Measurements from ENCODE around the gene HEPH. TPM values are rescaled to one million over a fixed set of nuclear protein-coding genes. Genes with fewer than 3 reads are reported as not detected.

Gene HEPH
- total RNA-seq, 1 donor from 2014 or later = 58.8 TPM

GRCh38 chrX:66167431-66167830 lies 3.4 kb downstream of the HEPH start:
- no peak overlapping the region for H2AFZ ChIP-seq (ENCODE audit: low read depth, low read length)
- H3K9me3 ChIP-seq (ENCODE audit: insufficient read depth, low read depth, low read length) = no peaks in the 10 kb centered on the region
- H3K36me3 Mint-ChIP-seq (ENCODE audit: low read depth, unreplicated experiment) = no peaks in the 10 kb centered on the region
- H3K4me3 Mint-ChIP-seq (ENCODE audit: unreplicated experiment) = peak overlapping the region; percentile 8
- no peak overlapping the region for H3K27ac ChIP-seq (ENCODE audit: low read depth, low read length)
- peak overlapping the region; percentile 66 for H3K27ac Mint-ChIP-seq (ENCODE audit: unreplicated experiment)
- peak; percentile 1 for DNase-seq (ENCODE audit: low read depth)
- no peaks in the 10 kb centered on the region for H3K4me1 ChIP-seq (ENCODE audit: insufficient read depth, low read length)
- H3K4me3 ChIP-seq (ENCODE audit: insufficient read depth, low read depth, low read length) = no peak overlapping the region
- no peak for FAIRE-seq
- peaks cover 13% of the 10 kb centered on the region for H3K4me1 Mint-ChIP-seq (ENCODE audit: low read depth, unreplicated experiment)
- no peaks in the 10 kb centered on the region for H3K27me3 ChIP-seq (ENCODE audit: insufficient read depth, low read length)
- no peak overlapping the region for H3K9ac ChIP-seq (ENCODE audit: low read length)
- no peaks in the 10 kb centered on the region for H3K9me3 Mint-ChIP-seq (ENCODE audit: unreplicated experiment)
- H3K27me3 Mint-ChIP-seq (ENCODE audit: low read depth, unreplicated experiment) = no peaks in the 10 kb centered on the region
- TF ChIP-seq CTCF (IDR thresholded peaks at IDR 0.05; ENCODE audit: insufficient read depth, low read depth, low read length) (no peak), EZH2 (IDR thresholded peaks at IDR 0.05; ENCODE audit: insufficient read depth, low read length) (no peak)
- peak overlapping the region; percentile 11 for H3K4me2 ChIP-seq (ENCODE audit: low read length)
- H4K20me1 ChIP-seq (ENCODE audit: insufficient read depth, low read length) = no peaks in the 10 kb centered on the region
- H3K79me2 ChIP-seq (ENCODE audit: insufficient read depth, low read length) = peaks cover 7% of the 10 kb centered on the region
- no peaks in the 10 kb centered on the region for H3K36me3 ChIP-seq (ENCODE audit: insufficient read depth, low read length)

GRCh38 chrX:66176134-66176533 lies 12.1 kb downstream of the HEPH start:
- no peaks in the 10 kb centered on the region for H3K4me1 ChIP-seq (ENCODE audit: insufficient read depth, low read length)
- H3K4me3 Mint-ChIP-seq (ENCODE audit: unreplicated experiment) = no peak overlapping the region
- FAIRE-seq (no peak), DNase-seq (ENCODE audit: low read depth) (no peak)
- H3K36me3 Mint-ChIP-seq (ENCODE audit: low read depth, unreplicated experiment) = peaks cover 34% of the 10 kb centered on the region
- no peaks in the 10 kb centered on the region for H3K79me2 ChIP-seq (ENCODE audit: insufficient read depth, low read length)
- no peaks in the 10 kb centered on the region for H3K27me3 Mint-ChIP-seq (ENCODE audit: low read depth, unreplicated experiment)
- no peaks in the 10 kb centered on the region for H3K27me3 ChIP-seq (ENCODE audit: insufficient read depth, low read length)
- no peaks in the 10 kb centered on the region for H3K9me3 ChIP-seq (ENCODE audit: insufficient read depth, low read depth, low read length)
- no peak overlapping the region for H3K4me2 ChIP-seq (ENCODE audit: low read length)
- H3K4me1 Mint-ChIP-seq (ENCODE audit: low read depth, unreplicated experiment) = no peaks in the 10 kb centered on the region
- H4K20me1 ChIP-seq (ENCODE audit: insufficient read depth, low read length) = no peaks in the 10 kb centered on the region
- H3K9ac ChIP-seq (ENCODE audit: low read length) = no peak overlapping the region
- no peak overlapping the region for H3K27ac ChIP-seq (ENCODE audit: low read depth, low read length)
- H3K4me3 ChIP-seq (ENCODE audit: insufficient read depth, low read depth, low read length) = no peak overlapping the region
- H2AFZ ChIP-seq (ENCODE audit: low read depth, low read length) = no peak overlapping the region
- no peak overlapping the region for H3K27ac Mint-ChIP-seq (ENCODE audit: unreplicated experiment)
- TF ChIP-seq CTCF (IDR thresholded peaks at IDR 0.05; ENCODE audit: insufficient read depth, low read depth, low read length) (no peak), EZH2 (IDR thresholded peaks at IDR 0.05; ENCODE audit: insufficient read depth, low read length) (no peak)
- no peaks in the 10 kb centered on the region for H3K36me3 ChIP-seq (ENCODE audit: insufficient read depth, low read length)
- peaks cover 12% of the 10 kb centered on the region for H3K9me3 Mint-ChIP-seq (ENCODE audit: unreplicated experiment)

- TF ChIP-seq EZH2 (IDR thresholded peaks at IDR 0.05; ENCODE audit: insufficient read depth, low read length) (no peak), CTCF (IDR thresholded peaks at IDR 0.05; ENCODE audit: insufficient read depth, low read depth, low read length) (no peak)
- no peak overlapping the region for H3K27ac Mint-ChIP-seq (ENCODE audit: unreplicated experiment)
- H3K36me3 Mint-ChIP-seq (ENCODE audit: low read depth, unreplicated experiment) = peaks cover 2% of the 10 kb centered on the region
- no peak overlapping the region for H3K4me3 Mint-ChIP-seq (ENCODE audit: unreplicated experiment)
- DNase-seq (ENCODE audit: low read depth) (no peak), FAIRE-seq (no peak)
- peaks cover 6% of the 10 kb centered on the region for H3K4me1 Mint-ChIP-seq (ENCODE audit: low read depth, unreplicated experiment)
- H3K27me3 Mint-ChIP-seq (ENCODE audit: low read depth, unreplicated experiment) = no peaks in the 10 kb centered on the region
- Histone ChIP-seq H3K9me3 (ENCODE audit: insufficient read depth, low read depth, low read length) (no peaks in the 10 kb centered on the region), H3K79me2 (ENCODE audit: insufficient read depth, low read length) (no peaks in the 10 kb centered on the region), H3K4me2 (ENCODE audit: low read length) (no peak overlapping the region), H3K27me3 (ENCODE audit: insufficient read depth, low read length) (no peaks in the 10 kb centered on the region), H2AFZ (ENCODE audit: low read depth, low read length) (no peak overlapping the region), H3K9ac (ENCODE audit: low read length) (no peak overlapping the region), H4K20me1 (ENCODE audit: insufficient read depth, low read length) (no peaks in the 10 kb centered on the region), H3K4me3 (ENCODE audit: insufficient read depth, low read depth, low read length) (no peak overlapping the region), H3K27ac (ENCODE audit: low read depth, low read length) (no peak overlapping the region), H3K36me3 (ENCODE audit: insufficient read depth, low read length) (no peaks in the 10 kb centered on the region), H3K4me1 (ENCODE audit: insufficient read depth, low read length) (no peaks in the 10 kb centered on the region)
- H3K9me3 Mint-ChIP-seq (ENCODE audit: unreplicated experiment) = no peaks in the 10 kb centered on the region
Measured at GRCh38 chrX:66191563-66191962, 27.5 kb downstream of the HEPH start.

Measured in astrocyte (in vitro differentiated cells and primary cell).